NCI-H1436 treated with DMSO at 0.1 percent for 48 hours (cell line): ENCODE data around the gene XG.

Experiments
- DNase-seq: peaks from one replicate; lab custom pipeline; 2025; lab: John Stamatoyannopoulos, UW

Gene XG

GRCh38 chrX:2819345-2820135 is 67.7 kb downstream of the XG start:
- no peak for DNase-seq

GRCh38 chrX:2820136-2820771 is 68.4 kb downstream of the XG start:
- no peak for DNase-seq

- no peak for DNase-seq
Measured at GRCh38 chrX:2823795-2824386, 72.1 kb downstream of the XG start.

- DNase-seq: no peak
Measured at GRCh38 chrX:2824886-2825285, 73.0 kb downstream of the XG start.

GRCh38 chrX:2828344-2828958 is 76.6 kb downstream of the XG start, which contains the start of gene GYG2:
Gene GYG2, plus strand, starts transcription at chrX:2828930. Its CDS starts 1,259 bp downstream, at chrX:2830189.
- no peak for DNase-seq

- DNase-seq: no peak
Measured at GRCh38 chrX:2828959-2829411, 77.1 kb downstream of the XG start.

- no peak for DNase-seq
Measured at GRCh38 chrX:2829469-2830246, 77.8 kb downstream of the XG start.

- no peak for DNase-seq
Measured at GRCh38 chrX:2831471-2832228, 79.8 kb downstream of the XG start.

- DNase-seq: no peak
Measured at GRCh38 chrX:2837961-2838360, 86.1 kb downstream of the XG start.

- no peak for DNase-seq
Measured at GRCh38 chrX:2840961-2841360, 89.1 kb downstream of the XG start.

- DNase-seq: no peak
Measured at GRCh38 chrX:2841537-2841936, 89.7 kb downstream of the XG start.

GRCh38 chrX:2846992-2847391 is 95.2 kb downstream of the XG start:
- DNase-seq: no peak

GRCh38 chrX:2848871-2849301 is 97.0 kb downstream of the XG start:
- DNase-seq: no peak

GRCh38 chrX:2854918-2855317 is 103.1 kb downstream of the XG start:
- no peak for DNase-seq

- DNase-seq: no peak
Measured at GRCh38 chrX:2855761-2856160, 103.9 kb downstream of the XG start.

- no peak for DNase-seq
Measured at GRCh38 chrX:2857566-2857965, 105.7 kb downstream of the XG start.

- DNase-seq: no peak
Measured at GRCh38 chrX:2859197-2859797, 107.5 kb downstream of the XG start.

GRCh38 chrX:2862404-2862803 is 110.6 kb downstream of the XG start:
- DNase-seq: no peak

- no peak for DNase-seq
Measured at GRCh38 chrX:2863646-2864045, 111.8 kb downstream of the XG start.
